Measurements from ENCODE around the gene MRFAP1.

DNA sequence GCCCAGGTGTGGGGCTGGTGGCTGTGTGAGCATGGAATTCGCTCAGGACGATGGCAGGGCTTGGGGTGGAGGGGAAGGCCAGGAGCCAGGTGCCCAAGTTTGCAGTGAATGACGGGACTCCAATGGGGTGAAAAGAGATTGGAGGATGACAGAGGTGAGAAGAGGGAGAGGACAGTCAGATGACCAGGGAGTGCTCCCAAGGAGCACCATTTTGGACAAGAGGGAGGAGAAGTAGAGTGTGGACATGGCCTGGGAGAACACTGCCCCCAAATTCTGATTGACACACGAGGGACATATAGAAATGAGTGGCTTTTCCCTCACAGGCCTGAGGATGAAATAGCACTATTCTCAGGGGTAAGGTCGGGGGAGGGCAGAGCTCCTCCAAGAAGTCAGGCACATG lies 6.7 kb downstream of the MRFAP1 start:
- TF ChIP-seq, protein P1, sequence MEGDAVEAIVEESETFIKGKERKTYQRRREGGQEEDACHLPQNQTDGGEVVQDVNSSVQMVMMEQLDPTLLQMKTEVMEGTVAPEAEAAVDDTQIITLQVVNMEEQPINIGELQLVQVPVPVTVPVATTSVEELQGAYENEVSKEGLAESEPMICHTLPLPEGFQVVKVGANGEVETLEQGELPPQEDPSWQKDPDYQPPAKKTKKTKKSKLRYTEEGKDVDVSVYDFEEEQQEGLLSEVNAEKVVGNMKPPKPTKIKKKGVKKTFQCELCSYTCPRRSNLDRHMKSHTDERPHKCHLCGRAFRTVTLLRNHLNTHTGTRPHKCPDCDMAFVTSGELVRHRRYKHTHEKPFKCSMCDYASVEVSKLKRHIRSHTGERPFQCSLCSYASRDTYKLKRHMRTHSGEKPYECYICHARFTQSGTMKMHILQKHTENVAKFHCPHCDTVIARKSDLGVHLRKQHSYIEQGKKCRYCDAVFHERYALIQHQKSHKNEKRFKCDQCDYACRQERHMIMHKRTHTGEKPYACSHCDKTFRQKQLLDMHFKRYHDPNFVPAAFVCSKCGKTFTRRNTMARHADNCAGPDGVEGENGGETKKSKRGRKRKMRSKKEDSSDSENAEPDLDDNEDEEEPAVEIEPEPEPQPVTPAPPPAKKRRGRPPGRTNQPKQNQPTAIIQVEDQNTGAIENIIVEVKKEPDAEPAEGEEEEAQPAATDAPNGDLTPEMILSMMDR (IDR thresholded peaks at IDR 0.05), result no peak
- TF ChIP-seq EZH2 (IDR thresholded peaks at IDR 0.05), result no peak

Data from neural progenitor cell (in vitro differentiated cells).